ENCODE results near the gene EIPR1.

Gene EIPR1

GRCh38 chr2:3265471-3265870 is 112.1 kb downstream of the EIPR1 start:
- no peak for TF ChIP-seq TSHZ2 (CRISPR knock-in tag; IDR thresholded peaks at IDR 0.05)
- TF ChIP-seq ESRRG (CRISPR knock-in tag; IDR thresholded peaks at IDR 0.05), result no peak
- TF ChIP-seq CSDC2 (CRISPR knock-in tag; IDR thresholded peaks at IDR 0.05), result no peak
- TF ChIP-seq, protein P1, sequence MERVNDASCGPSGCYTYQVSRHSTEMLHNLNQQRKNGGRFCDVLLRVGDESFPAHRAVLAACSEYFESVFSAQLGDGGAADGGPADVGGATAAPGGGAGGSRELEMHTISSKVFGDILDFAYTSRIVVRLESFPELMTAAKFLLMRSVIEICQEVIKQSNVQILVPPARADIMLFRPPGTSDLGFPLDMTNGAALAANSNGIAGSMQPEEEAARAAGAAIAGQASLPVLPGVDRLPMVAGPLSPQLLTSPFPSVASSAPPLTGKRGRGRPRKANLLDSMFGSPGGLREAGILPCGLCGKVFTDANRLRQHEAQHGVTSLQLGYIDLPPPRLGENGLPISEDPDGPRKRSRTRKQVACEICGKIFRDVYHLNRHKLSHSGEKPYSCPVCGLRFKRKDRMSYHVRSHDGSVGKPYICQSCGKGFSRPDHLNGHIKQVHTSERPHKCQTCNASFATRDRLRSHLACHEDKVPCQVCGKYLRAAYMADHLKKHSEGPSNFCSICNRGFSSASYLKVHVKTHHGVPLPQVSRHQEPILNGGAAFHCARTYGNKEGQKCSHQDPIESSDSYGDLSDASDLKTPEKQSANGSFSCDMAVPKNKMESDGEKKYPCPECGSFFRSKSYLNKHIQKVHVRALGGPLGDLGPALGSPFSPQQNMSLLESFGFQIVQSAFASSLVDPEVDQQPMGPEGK (CRISPR knock-in tag; IDR thresholded peaks at IDR 0.05; ENCODE audit: borderline replicate concordance), result no peak
- no peak for TF ChIP-seq ZNF565 (CRISPR knock-in tag; conservative IDR thresholded peaks at IDR 0.05; ENCODE audit: low read depth)
- TF ChIP-seq ZFP30 (CRISPR knock-in tag; IDR thresholded peaks at IDR 0.05), result no peak
- no peak for TF ChIP-seq OSR1 (CRISPR knock-in tag; IDR thresholded peaks at IDR 0.05)
- no peak for TF ChIP-seq TOX (CRISPR knock-in tag; IDR thresholded peaks at IDR 0.05; ENCODE audit: borderline replicate concordance)
- no peak for TF ChIP-seq ARNTL (CRISPR knock-in tag; IDR thresholded peaks at IDR 0.05; ENCODE audit: borderline replicate concordance, low read depth)
- TF ChIP-seq SNAI2 (CRISPR knock-in tag; IDR thresholded peaks at IDR 0.05), result no peak
- no peak for TF ChIP-seq BACH2 (CRISPR knock-in tag; IDR thresholded peaks at IDR 0.05; ENCODE audit: borderline replicate concordance)
- TF ChIP-seq TCF4 (CRISPR knock-in tag; IDR thresholded peaks at IDR 0.05; ENCODE audit: borderline replicate concordance), result no peak
- TF ChIP-seq ZNF70 (CRISPR knock-in tag; IDR thresholded peaks at IDR 0.05), result no peak
- TF ChIP-seq, protein P2, sequence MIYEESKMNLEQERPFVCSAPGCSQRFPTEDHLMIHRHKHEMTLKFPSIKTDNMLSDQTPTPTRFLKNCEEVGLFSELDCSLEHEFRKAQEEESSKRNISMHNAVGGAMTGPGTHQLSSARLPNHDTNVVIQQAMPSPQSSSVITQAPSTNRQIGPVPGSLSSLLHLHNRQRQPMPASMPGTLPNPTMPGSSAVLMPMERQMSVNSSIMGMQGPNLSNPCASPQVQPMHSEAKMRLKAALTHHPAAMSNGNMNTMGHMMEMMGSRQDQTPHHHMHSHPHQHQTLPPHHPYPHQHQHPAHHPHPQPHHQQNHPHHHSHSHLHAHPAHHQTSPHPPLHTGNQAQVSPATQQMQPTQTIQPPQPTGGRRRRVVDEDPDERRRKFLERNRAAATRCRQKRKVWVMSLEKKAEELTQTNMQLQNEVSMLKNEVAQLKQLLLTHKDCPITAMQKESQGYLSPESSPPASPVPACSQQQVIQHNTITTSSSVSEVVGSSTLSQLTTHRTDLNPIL (CRISPR knock-in tag; IDR thresholded peaks at IDR 0.05; ENCODE audit: low read depth), result no peak
- no peak for TF ChIP-seq ISL1 (CRISPR knock-in tag; IDR thresholded peaks at IDR 0.05)
- no peak for ATAC-seq

DNA sequence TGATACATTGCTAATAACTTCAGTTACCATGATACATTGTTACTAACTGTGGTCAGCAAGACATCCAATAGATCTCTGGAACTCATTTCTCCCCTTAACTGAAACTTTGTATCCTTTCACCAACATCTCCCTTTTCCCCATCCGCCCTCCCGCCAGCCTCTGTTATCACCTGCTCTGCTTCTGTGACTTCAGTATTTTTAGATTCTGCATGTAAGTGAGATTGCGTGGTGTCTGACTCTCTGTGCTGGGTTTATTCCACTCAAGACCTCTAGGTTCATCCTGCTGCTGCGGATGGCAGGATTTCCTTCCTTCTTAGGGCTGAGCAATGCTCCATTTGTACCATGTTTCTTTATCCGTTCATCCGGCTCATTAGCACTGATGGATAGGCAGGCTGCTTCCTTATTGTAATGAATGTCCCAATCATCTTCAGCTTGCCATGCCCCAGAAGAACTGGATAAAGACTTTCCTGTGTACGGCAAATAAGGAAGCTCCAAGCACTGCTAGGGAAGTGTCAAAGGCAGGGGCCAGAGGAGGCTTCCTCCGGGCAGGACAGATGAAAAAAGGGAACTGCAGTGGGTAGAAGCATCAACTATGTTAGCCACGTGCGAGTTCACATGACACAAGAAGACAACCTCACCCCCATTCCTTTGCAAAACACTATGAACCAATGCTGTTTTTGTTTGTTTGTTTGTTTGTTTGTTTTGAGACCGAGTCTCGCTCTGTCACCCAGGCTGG is 113.4 kb downstream of the EIPR1 start:
- ATAC-seq, result no peak
- TF ChIP-seq, protein P1 (CRISPR knock-in tag; IDR thresholded peaks at IDR 0.05; ENCODE audit: borderline replicate concordance), result no peak
- TF ChIP-seq RARB (CRISPR knock-in tag; IDR thresholded peaks at IDR 0.05) (no peak), CSDC2 (CRISPR knock-in tag; IDR thresholded peaks at IDR 0.05) (no peak), ISL1 (CRISPR knock-in tag; IDR thresholded peaks at IDR 0.05) (no peak), ZNF565 (CRISPR knock-in tag; conservative IDR thresholded peaks at IDR 0.05; ENCODE audit: low read depth) (no peak), ESRRG (CRISPR knock-in tag; IDR thresholded peaks at IDR 0.05) (no peak), TSHZ2 (CRISPR knock-in tag; IDR thresholded peaks at IDR 0.05) (no peak), ZC3H10 (CRISPR knock-in tag; IDR thresholded peaks at IDR 0.05) (no peak), ZNF70 (CRISPR knock-in tag; IDR thresholded peaks at IDR 0.05) (no peak), GLIS3 (CRISPR knock-in tag; IDR thresholded peaks at IDR 0.05) (no peak)

- ATAC-seq, result no peak
- TF ChIP-seq, protein P1 (CRISPR knock-in tag; IDR thresholded peaks at IDR 0.05; ENCODE audit: borderline replicate concordance), result no peak
- TF ChIP-seq BACH2 (CRISPR knock-in tag; IDR thresholded peaks at IDR 0.05; ENCODE audit: borderline replicate concordance) (no peak), RARB (CRISPR knock-in tag; IDR thresholded peaks at IDR 0.05) (no peak), PPARA (CRISPR knock-in tag; IDR thresholded peaks at IDR 0.05; ENCODE audit: borderline replicate concordance) (no peak), ZC3H10 (CRISPR knock-in tag; IDR thresholded peaks at IDR 0.05) (no peak), ARNTL (CRISPR knock-in tag; IDR thresholded peaks at IDR 0.05; ENCODE audit: borderline replicate concordance, low read depth) (no peak), GLIS3 (CRISPR knock-in tag; IDR thresholded peaks at IDR 0.05) (no peak), ISL1 (CRISPR knock-in tag; IDR thresholded peaks at IDR 0.05) (no peak), CSDC2 (CRISPR knock-in tag; IDR thresholded peaks at IDR 0.05) (no peak), ZFP3 (CRISPR knock-in tag; IDR thresholded peaks at IDR 0.05) (no peak), ZNF70 (CRISPR knock-in tag; IDR thresholded peaks at IDR 0.05) (no peak), TCF4 (CRISPR knock-in tag; IDR thresholded peaks at IDR 0.05; ENCODE audit: borderline replicate concordance) (no peak)
- TF ChIP-seq, protein P2 (CRISPR knock-in tag; IDR thresholded peaks at IDR 0.05; ENCODE audit: low read depth), result no peak
These were observed 114.1 kb downstream of the EIPR1 start for GRCh38 chr2:3263487-3263886.
